WTC11 (cell line): ENCODE data around the gene NACC2. TPM values are rescaled to one million over a fixed set of nuclear protein-coding genes. Genes with fewer than 3 reads are reported as not detected.

Experiments
- ATAC-seq: fragments of 200-7000 bp; cut with Tn5 transposase; 2 replicates; pipeline ENCODE4 v1.10.0; 2021; ENCODE audit warnings: mild to moderate bottlenecking, moderate library complexity
- CTCF ChIA-PET: fragments of 300-600 bp; sonication (Branson Sonifier 250); formaldehyde crosslinking; loops from one replicate; lab custom pipeline; 2021; ENCODE audit warnings: antibody characterized with exemption; lab: Charles Lee
- POLR2A ChIA-PET: fragments of 350-600 bp; sonication (Branson Sonifier 250); formaldehyde crosslinking; loops from one replicate; lab custom pipeline; 2021; ENCODE audit warnings: antibody characterized with exemption; lab: Charles Lee
- DNase-seq: peaks from one replicate; pipeline ENCODE4 v3.0.0; 2021; ENCODE audit warnings: low spot score
- H3K27ac Mint-ChIP-seq: 2 replicates; pipeline ENCODE4 v1.8.0; 2021; ENCODE audit warnings: mixed read lengths
- H3K27me3 Mint-ChIP-seq: 2 replicates; pipeline ENCODE4 v1.8.0; 2021; ENCODE audit warnings: low read depth, mild to moderate bottlenecking, moderate library complexity, mixed read lengths
- H3K36me3 Mint-ChIP-seq: 2 replicates; pipeline ENCODE4 v1.8.0; 2021; ENCODE audit warnings: mixed read lengths
- H3K4me1 Mint-ChIP-seq: 2 replicates; pipeline ENCODE4 v1.8.0; 2022; ENCODE audit warnings: mixed read lengths
- H3K4me3 Mint-ChIP-seq: 2 replicates; pipeline ENCODE4 v1.8.0; 2021; ENCODE audit warnings: mild to moderate bottlenecking, moderate library complexity, mixed read lengths
- H3K9me3 Mint-ChIP-seq: 2 replicates; pipeline ENCODE4 v1.8.0; 2021; ENCODE audit warnings: mixed read lengths
- ATF1 ChIP-seq: sonication (generic); formaldehyde crosslinking; IDR thresholded peaks from 2 replicates; pipeline ENCODE4 v1.8.1; 2023; ENCODE audit warnings: mild to moderate bottlenecking, moderate library complexity, missing genetic modification reagents
- GABPB1 ChIP-seq: sonication (generic); formaldehyde crosslinking; IDR thresholded peaks from 2 replicates; pipeline ENCODE4 v1.8.1; 2023; ENCODE audit warnings: mild to moderate bottlenecking, missing genetic modification reagents
- GRHL2 ChIP-seq: fragments of 250-450 bp; sonication (Bioruptor Pico); IDR thresholded peaks from 2 replicates; pipeline ENCODE4 v1.8.0; 2022; ENCODE audit warnings: mild to moderate bottlenecking, moderate library complexity; ENCODE audit not compliant: insufficient replicate concordance, severe bottlenecking
- HMGA2 ChIP-seq: fragments of 250-450 bp; sonication (Bioruptor Pico); IDR thresholded peaks from 2 replicates; pipeline ENCODE4 v1.4.0; 2021; ENCODE audit warnings: mild to moderate bottlenecking, moderate library complexity
- MYBL2 ChIP-seq: sonication (generic); formaldehyde crosslinking; IDR thresholded peaks from 2 replicates; pipeline ENCODE4 v1.8.1; 2023; ENCODE audit warnings: mild to moderate bottlenecking, moderate library complexity, missing genetic modification reagents
- TCF7 ChIP-seq: sonication (generic); formaldehyde crosslinking; IDR thresholded peaks from 2 replicates; pipeline ENCODE4 v1.8.0; 2022; ENCODE audit warnings: mild to moderate bottlenecking, low read depth, missing genetic modification reagents, moderate library complexity
- TP53 ChIP-seq: sonication (generic); formaldehyde crosslinking; IDR thresholded peaks from 2 replicates; pipeline ENCODE4 v1.8.1; 2023; ENCODE audit warnings: mild to moderate bottlenecking, missing genetic modification reagents
- ZNF219 ChIP-seq: sonication (generic); formaldehyde crosslinking; IDR thresholded peaks from 2 replicates; pipeline ENCODE4 v1.8.0; 2023; ENCODE audit warnings: missing genetic modification reagents, mild to moderate bottlenecking, borderline replicate concordance
- ZNF317 ChIP-seq: sonication (generic); formaldehyde crosslinking; IDR thresholded peaks from 2 replicates; pipeline ENCODE4 v1.8.1; 2023; ENCODE audit warnings: low read depth, mild to moderate bottlenecking, moderate library complexity, missing genetic modification reagents, borderline replicate concordance
- ZNF423 ChIP-seq: fragments of 250-450 bp; sonication (Bioruptor Pico); IDR thresholded peaks from 2 replicates; pipeline ENCODE4 v2.1.2; 2022; ENCODE audit warnings: mild to moderate bottlenecking, moderate library complexity
- total RNA-seq: library from RNA; stranded (reverse); gene quantifications from 3 replicates; pipeline ENCODE4 v1.2.3, GENCODE V29; 2021
- TF ChIP-seq, protein P1 (sequence below): fragments of 250-450 bp; sonication (Bioruptor Pico); IDR thresholded peaks from 2 replicates; pipeline ENCODE4 v1.9.0; 2021; ENCODE audit warnings: mild to moderate bottlenecking
- TF ChIP-seq, protein P2 (sequence below): sonication (generic); formaldehyde crosslinking; IDR thresholded peaks from 2 replicates; pipeline ENCODE4 v1.8.0; 2022; ENCODE audit warnings: mild to moderate bottlenecking, missing genetic modification reagents
- TF ChIP-seq, protein P3 (sequence below): sonication (generic); formaldehyde crosslinking; IDR thresholded peaks from 2 replicates; pipeline ENCODE4 v1.8.1; 2023; ENCODE audit warnings: mild to moderate bottlenecking, missing genetic modification reagents, borderline replicate concordance

NACC2 gene
- total RNA-seq, 1 experiment from 2014 or later: 17.1 TPM

DNA sequence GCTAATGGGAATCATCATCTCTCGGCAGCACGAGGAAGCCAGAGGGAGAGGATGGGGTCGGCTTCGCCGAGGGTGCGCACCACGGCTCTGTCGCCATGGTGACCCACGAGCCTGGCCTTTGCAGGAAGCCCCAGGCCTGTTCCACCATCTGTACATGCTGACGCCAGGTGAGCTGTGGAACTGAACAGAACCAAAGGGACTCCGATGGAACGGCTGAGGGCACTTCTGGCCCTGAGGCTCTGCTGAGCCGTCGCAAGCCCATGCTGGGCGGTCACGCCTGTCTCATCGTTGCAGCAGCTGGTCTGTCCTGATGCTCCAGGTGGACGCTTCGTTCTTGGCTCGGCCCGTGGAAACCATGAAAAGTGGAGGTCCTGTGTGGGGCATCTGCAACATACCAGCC is 99.3 kb downstream of the NACC2 start (continued):
- no peak for TF ChIP-seq HMGA2 (CRISPR knock-in tag)
- TF ChIP-seq, protein P1, sequence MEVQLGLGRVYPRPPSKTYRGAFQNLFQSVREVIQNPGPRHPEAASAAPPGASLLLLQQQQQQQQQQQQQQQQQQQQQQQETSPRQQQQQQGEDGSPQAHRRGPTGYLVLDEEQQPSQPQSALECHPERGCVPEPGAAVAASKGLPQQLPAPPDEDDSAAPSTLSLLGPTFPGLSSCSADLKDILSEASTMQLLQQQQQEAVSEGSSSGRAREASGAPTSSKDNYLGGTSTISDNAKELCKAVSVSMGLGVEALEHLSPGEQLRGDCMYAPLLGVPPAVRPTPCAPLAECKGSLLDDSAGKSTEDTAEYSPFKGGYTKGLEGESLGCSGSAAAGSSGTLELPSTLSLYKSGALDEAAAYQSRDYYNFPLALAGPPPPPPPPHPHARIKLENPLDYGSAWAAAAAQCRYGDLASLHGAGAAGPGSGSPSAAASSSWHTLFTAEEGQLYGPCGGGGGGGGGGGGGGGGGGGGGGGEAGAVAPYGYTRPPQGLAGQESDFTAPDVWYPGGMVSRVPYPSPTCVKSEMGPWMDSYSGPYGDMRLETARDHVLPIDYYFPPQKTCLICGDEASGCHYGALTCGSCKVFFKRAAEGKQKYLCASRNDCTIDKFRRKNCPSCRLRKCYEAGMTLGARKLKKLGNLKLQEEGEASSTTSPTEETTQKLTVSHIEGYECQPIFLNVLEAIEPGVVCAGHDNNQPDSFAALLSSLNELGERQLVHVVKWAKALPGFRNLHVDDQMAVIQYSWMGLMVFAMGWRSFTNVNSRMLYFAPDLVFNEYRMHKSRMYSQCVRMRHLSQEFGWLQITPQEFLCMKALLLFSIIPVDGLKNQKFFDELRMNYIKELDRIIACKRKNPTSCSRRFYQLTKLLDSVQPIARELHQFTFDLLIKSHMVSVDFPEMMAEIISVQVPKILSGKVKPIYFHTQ (CRISPR knock-in tag): no peak
- TF ChIP-seq GRHL2 (CRISPR knock-in tag): no peak
- TF ChIP-seq ZNF219: no peak
- no peak for TF ChIP-seq TCF7 (CRISPR knock-in tag)
- no peak for TF ChIP-seq ATF1
- TF ChIP-seq, all 79 proteins: peak for 0

DNA sequence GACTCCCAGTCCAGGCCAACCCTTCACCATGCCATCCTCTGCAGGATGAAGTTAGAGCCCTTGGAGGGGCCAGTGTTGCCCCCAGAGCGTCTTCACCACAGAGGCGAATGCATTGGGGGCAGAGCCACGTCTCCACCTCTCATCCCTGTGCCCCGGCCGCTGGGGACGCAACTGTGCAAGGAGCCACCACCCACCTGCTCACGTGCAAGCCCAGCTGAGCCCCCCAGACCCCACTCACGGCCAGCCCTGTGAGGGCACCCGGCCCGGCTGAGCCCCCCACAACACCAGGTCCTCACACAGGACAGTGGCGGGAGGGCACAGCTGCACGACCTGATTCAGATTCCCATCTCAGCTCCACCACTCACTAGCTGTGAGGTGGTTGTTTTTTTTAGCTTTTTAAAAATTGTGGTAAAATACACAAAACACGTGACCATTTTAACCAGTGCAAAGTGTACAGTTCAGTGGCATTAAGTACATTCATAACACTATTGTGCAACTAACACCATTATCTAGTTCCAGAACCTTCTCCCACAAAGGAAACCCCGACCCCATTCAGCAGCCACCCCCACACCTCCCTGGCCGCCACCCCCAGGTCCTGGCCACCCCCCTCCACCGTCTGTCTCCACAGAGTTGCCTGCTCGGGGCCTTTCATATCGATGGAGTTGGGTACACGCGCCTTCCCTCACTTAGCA is 100.4 kb downstream of the NACC2 start:
- ChIA-PET CTCF (interaction anchor here (1.4 kb wide), 1 partner anchor 27 kb away, joined by 5 read pairs; no protein-coding TSS in a partner anchor), POLR2A (no interaction called here)
- TF ChIP-seq ZNF317 (CRISPR knock-in tag): no peak
- TF ChIP-seq GABPB1 (CRISPR knock-in tag): peak; percentile 4; the same call in 1 of the 2 replicates
- ATAC-seq (no peak), DNase-seq (no peak)
- Mint-ChIP-seq H3K4me1 (peaks cover 23% of the 10 kb centered on the region), H3K36me3 (no peaks in the 10 kb centered on the region), H3K9me3 (no peaks in the 10 kb centered on the region), H3K27ac (no peak overlapping the region), H3K4me3 (no peak overlapping the region), H3K27me3 (no peaks in the 10 kb centered on the region)

DNA sequence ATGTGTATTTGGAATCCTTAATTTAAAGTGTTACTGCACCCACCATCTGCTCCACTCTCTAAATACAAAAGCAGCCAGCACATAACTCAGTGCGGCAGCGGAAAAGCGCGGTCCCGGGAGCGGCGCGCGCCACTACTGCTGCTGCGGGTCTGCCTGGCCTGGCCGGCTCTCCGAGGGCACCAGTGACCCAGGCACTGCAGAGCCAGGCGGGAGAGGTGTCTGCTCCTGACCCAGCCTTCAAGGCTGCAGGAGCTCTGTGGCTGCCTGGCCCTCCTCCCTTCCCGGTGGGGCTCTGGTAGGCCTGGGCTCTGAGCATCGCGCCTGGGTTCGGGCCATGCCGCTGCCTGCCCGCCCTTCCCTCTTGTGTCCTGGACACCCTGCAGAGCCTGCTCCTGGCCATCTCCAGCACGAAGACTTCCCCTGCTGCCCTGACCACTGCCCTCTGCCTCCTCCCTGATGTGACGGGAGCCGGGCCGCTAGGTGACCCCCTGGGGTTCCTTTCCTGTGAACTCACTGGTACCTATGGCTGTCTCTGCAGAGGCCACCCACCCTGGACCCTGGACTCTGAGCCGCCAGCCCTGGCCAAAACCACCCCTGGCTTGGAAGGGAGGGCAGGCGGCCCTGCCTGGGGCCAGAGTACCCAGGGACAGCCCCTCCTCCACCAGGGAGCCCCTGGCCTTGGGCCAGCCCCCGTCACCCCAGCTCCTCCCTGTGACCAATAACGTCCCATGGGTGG is 101.2 kb downstream of the NACC2 start:
- Mint-ChIP-seq H3K27me3 (no peaks in the 10 kb centered on the region), H3K4me3 (no peak overlapping the region; the same call in 1 of the 2 replicates), H3K4me1 (peaks cover 23% of the 10 kb centered on the region), H3K27ac (no peak overlapping the region), H3K36me3 (no peaks in the 10 kb centered on the region), H3K9me3 (no peaks in the 10 kb centered on the region)
- CTCF ChIA-PET: interaction anchor here (0.6 to 1.4 kb wide), 3 partner anchors 20 to 517 kb away, joined by 4 to 5 read pairs (median 5); no protein-coding TSS in a partner anchor
- POLR2A ChIA-PET: no interaction called here
- ATAC-seq: 0 out of 2 replicates have a peak, but pooled peaks have one; percentile 3
- DNase-seq: no peak
- TF ChIP-seq TP53 (CRISPR knock-in tag) (0 out of 2 replicates have a peak, but pooled peaks have one; percentile 36), GABPB1 (CRISPR knock-in tag) (peak; percentile 14; the same call in 1 of the 2 replicates), ZNF423 (CRISPR knock-in tag) (peak; percentile 32; the same call in 1 of the 2 replicates), MYBL2 (CRISPR knock-in tag) (no peak)
- TF ChIP-seq, protein P2, sequence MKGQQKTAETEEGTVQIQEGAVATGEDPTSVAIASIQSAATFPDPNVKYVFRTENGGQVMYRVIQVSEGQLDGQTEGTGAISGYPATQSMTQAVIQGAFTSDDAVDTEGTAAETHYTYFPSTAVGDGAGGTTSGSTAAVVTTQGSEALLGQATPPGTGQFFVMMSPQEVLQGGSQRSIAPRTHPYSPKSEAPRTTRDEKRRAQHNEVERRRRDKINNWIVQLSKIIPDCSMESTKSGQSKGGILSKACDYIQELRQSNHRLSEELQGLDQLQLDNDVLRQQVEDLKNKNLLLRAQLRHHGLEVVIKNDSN (CRISPR knock-in tag): no peak
- TF ChIP-seq, protein P3, sequence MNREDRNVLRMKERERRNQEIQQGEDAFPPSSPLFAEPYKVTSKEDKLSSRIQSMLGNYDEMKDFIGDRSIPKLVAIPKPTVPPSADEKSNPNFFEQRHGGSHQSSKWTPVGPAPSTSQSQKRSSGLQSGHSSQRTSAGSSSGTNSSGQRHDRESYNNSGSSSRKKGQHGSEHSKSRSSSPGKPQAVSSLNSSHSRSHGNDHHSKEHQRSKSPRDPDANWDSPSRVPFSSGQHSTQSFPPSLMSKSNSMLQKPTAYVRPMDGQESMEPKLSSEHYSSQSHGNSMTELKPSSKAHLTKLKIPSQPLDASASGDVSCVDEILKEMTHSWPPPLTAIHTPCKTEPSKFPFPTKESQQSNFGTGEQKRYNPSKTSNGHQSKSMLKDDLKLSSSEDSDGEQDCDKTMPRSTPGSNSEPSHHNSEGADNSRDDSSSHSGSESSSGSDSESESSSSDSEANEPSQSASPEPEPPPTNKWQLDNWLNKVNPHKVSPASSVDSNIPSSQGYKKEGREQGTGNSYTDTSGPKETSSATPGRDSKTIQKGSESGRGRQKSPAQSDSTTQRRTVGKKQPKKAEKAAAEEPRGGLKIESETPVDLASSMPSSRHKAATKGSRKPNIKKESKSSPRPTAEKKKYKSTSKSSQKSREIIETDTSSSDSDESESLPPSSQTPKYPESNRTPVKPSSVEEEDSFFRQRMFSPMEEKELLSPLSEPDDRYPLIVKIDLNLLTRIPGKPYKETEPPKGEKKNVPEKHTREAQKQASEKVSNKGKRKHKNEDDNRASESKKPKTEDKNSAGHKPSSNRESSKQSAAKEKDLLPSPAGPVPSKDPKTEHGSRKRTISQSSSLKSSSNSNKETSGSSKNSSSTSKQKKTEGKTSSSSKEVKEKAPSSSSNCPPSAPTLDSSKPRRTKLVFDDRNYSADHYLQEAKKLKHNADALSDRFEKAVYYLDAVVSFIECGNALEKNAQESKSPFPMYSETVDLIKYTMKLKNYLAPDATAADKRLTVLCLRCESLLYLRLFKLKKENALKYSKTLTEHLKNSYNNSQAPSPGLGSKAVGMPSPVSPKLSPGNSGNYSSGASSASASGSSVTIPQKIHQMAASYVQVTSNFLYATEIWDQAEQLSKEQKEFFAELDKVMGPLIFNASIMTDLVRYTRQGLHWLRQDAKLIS: no peak
